OCI-LY1 (cell line): ENCODE measurements around the gene SDK2.

ENCODE experiments used
- H2AFZ ChIP-seq: fragments of 200-600 bp; sonication (generic), shearing (Covaris generic); 2 replicates; pipeline ENCODE4 v1.6.0; 2014; ENCODE audit warnings: antibody characterized with exemption, mild to moderate bottlenecking, low read length
- H3F3A ChIP-seq: fragments of 200-600 bp; sonication (generic), shearing (Covaris generic); 2 replicates; pipeline ENCODE4 v1.6.0; 2014; ENCODE audit warnings: mild to moderate bottlenecking, antibody characterized with exemption, low read length, moderate library complexity; ENCODE audit not compliant: insufficient read depth
- H3K27ac ChIP-seq: fragments of 200-600 bp; sonication (generic); 2 replicates; pipeline ENCODE4 v1.5.1; 2014; ENCODE audit warnings: low read length, mixed run types, mild to moderate bottlenecking, low read depth; ENCODE audit not compliant: poor library complexity, severe bottlenecking
- H3K27me3 ChIP-seq: fragments of 200-600 bp; sonication (generic); 2 replicates; pipeline ENCODE4 v1.6.0; 2014; ENCODE audit warnings: antibody characterized with exemption, mild to moderate bottlenecking, low read length, moderate library complexity; ENCODE audit not compliant: insufficient read depth
- H3K36me3 ChIP-seq: fragments of 200-600 bp; sonication (generic); 2 replicates; pipeline ENCODE4 v1.6.1; 2014; ENCODE audit warnings: mild to moderate bottlenecking, antibody characterized with exemption, low read length, moderate library complexity, mixed read lengths; ENCODE audit not compliant: insufficient read depth
- H3K4me1 ChIP-seq: fragments of 200-600 bp; sonication (generic); 2 replicates; pipeline ENCODE4 v1.5.1; 2014; ENCODE audit warnings: mild to moderate bottlenecking, low read length, moderate library complexity; ENCODE audit not compliant: insufficient read depth, severe bottlenecking
- H3K4me2 ChIP-seq: fragments of 200-600 bp; sonication (generic), shearing (Covaris generic); 2 replicates; pipeline ENCODE4 v1.6.1; 2014; ENCODE audit warnings: low read length
- H3K4me3 ChIP-seq: fragments of 200-600 bp; sonication (generic); 2 replicates; pipeline ENCODE4 v1.5.1; 2014; ENCODE audit warnings: low read length, low read depth, mild to moderate bottlenecking, mixed read lengths; ENCODE audit not compliant: poor library complexity, severe bottlenecking
- H3K79me2 ChIP-seq: fragments of 200-600 bp; shearing (Covaris generic); 2 replicates; pipeline ENCODE4 v1.6.1; 2016; ENCODE audit warnings: mixed run types, low read length, mixed read lengths; ENCODE audit not compliant: insufficient read depth
- H3K9ac ChIP-seq: fragments of 200-600 bp; sonication (generic), shearing (Covaris generic); 2 replicates; pipeline ENCODE4 v1.6.1; 2014; ENCODE audit warnings: mild to moderate bottlenecking, low read length, mixed read lengths
- H3K9me2 ChIP-seq: fragments of 200-600 bp; sonication (generic), shearing (Covaris generic); 2 replicates; pipeline ENCODE4 v1.6.1; 2014; ENCODE audit warnings: low read depth, mild to moderate bottlenecking, low read length, mixed read lengths
- H3K9me3 ChIP-seq: fragments of 200-600 bp; shearing (Covaris generic); 2 replicates; pipeline ENCODE4 v1.6.1; 2014; ENCODE audit warnings: low read length, mixed read lengths
- H4K20me1 ChIP-seq: fragments of 200-600 bp; sonication (generic), shearing (Covaris generic); 2 replicates; pipeline ENCODE4 v1.6.0; 2016; ENCODE audit warnings: mild to moderate bottlenecking, low read length; ENCODE audit not compliant: insufficient read depth
- CTCF ChIP-seq: fragments of 200-600 bp; sonication (generic), shearing (Covaris generic); IDR thresholded peaks from 2 replicates; pipeline ENCODE4 v1.5.1; 2017; ENCODE audit warnings: mild to moderate bottlenecking, antibody characterized with exemption, low read length, moderate library complexity, mixed read lengths
- EZH2 ChIP-seq: fragments of 200-600 bp; sonication (generic), shearing (Covaris generic); IDR thresholded peaks from 2 replicates; pipeline ENCODE4 v1.8.0; 2017; ENCODE audit warnings: borderline replicate concordance, mixed run types, mild to moderate bottlenecking, antibody characterized with exemption, low read length, moderate library complexity, mixed read lengths

Gene SDK2

GRCh38 chr17:73485130-73485529 lies 159.1 kb downstream of the SDK2 start:
- H3K27me3 ChIP-seq = peaks cover 9% of the 10 kb centered on the region; the same call in 1 of the 2 replicates
- no peaks in the 10 kb centered on the region; the same call in 1 of the 2 replicates for H3K36me3 ChIP-seq
- TF ChIP-seq CTCF (no peak), EZH2 (no peak)
- H3K4me2 ChIP-seq = no peak overlapping the region
- no peaks in the 10 kb centered on the region for H3F3A ChIP-seq
- no peak overlapping the region for H2AFZ ChIP-seq
- no peaks in the 10 kb centered on the region for H4K20me1 ChIP-seq
- H3K4me1 ChIP-seq = no peaks in the 10 kb centered on the region
- no peak overlapping the region for H3K27ac ChIP-seq
- no peak overlapping the region for H3K9ac ChIP-seq
- no peaks in the 10 kb centered on the region for H3K9me2 ChIP-seq
- H3K79me2 ChIP-seq = no peaks in the 10 kb centered on the region
- H3K4me3 ChIP-seq = no peak overlapping the region
- H3K9me3 ChIP-seq = peaks cover 4% of the 10 kb centered on the region; the same call in 1 of the 2 replicates

- Histone ChIP-seq H3F3A (no peaks in the 10 kb centered on the region), H3K4me2 (no peak overlapping the region), H3K27ac (no peak overlapping the region), H3K36me3 (no peaks in the 10 kb centered on the region; the same call in 1 of the 2 replicates), H3K9me2 (no peaks in the 10 kb centered on the region), H4K20me1 (no peaks in the 10 kb centered on the region), H3K4me1 (no peaks in the 10 kb centered on the region), H2AFZ (no peak overlapping the region), H3K27me3 (peaks cover 9% of the 10 kb centered on the region; the same call in 1 of the 2 replicates), H3K4me3 (no peak overlapping the region), H3K9ac (no peak overlapping the region), H3K79me2 (no peaks in the 10 kb centered on the region), H3K9me3 (peaks cover 4% of the 10 kb centered on the region; the same call in 1 of the 2 replicates)
- TF ChIP-seq EZH2 (no peak), CTCF (no peak)
These were observed 161.4 kb downstream of the SDK2 start for GRCh38 chr17:73482894-73483293.

- Histone ChIP-seq H3K79me2 (no peaks in the 10 kb centered on the region), H3K9me2 (no peaks in the 10 kb centered on the region), H3K27me3 (peaks cover 9% of the 10 kb centered on the region; the same call in 1 of the 2 replicates), H2AFZ (no peak overlapping the region), H3F3A (no peaks in the 10 kb centered on the region), H3K4me1 (no peaks in the 10 kb centered on the region), H3K9ac (no peak overlapping the region), H3K4me2 (no peak overlapping the region), H3K9me3 (peaks cover 4% of the 10 kb centered on the region; the same call in 1 of the 2 replicates), H3K27ac (no peak overlapping the region), H4K20me1 (no peaks in the 10 kb centered on the region), H3K36me3 (no peaks in the 10 kb centered on the region; the same call in 1 of the 2 replicates), H3K4me3 (no peak overlapping the region)
- TF ChIP-seq EZH2 (no peak), CTCF (no peak)
These were observed 162.0 kb downstream of the SDK2 start for GRCh38 chr17:73482251-73482716.
